Fibroblast of villous mesenchyme (primary cell): Measurements from ENCODE around the gene LRRC27. TPM values are rescaled to one million over a fixed set of nuclear protein-coding genes. Genes with fewer than 3 reads are reported as not detected.
"Not testable (repeated sequence)": the region's sequence is repeated elsewhere in the genome, so short reads cannot be mapped to it uniquely, and the experiment has no call there.

Experiments
- DNase-seq: peaks from one replicate; pipeline ENCODE4 v3.0.0-alpha.2; 2010; ENCODE audit warnings: low read depth
- H3K4me3 ChIP-seq: 2 replicates; pipeline ENCODE4 v1.5.1; 2011; ENCODE audit warnings: low read depth, mild to moderate bottlenecking, low read length
- total RNA-seq: library from RNA; depleted of rRNA; stranded (reverse); fragments of >200 nt; gene quantifications from 2 replicates; pipeline ENCODE4 v1.2.3, GENCODE V29; 2012
- TF ChIP-seq, protein P1 (sequence below): IDR thresholded peaks from 2 replicates; pipeline ENCODE4 v1.5.1; 2012; ENCODE audit warnings: low read depth, mild to moderate bottlenecking, low read length; ENCODE audit not compliant: insufficient read depth

LRRC27 gene
- total RNA-seq, 1 donor = 6.0 TPM

GRCh38 chr10:132383101-132383500 lies 51.1 kb downstream of the LRRC27 start:
- no peak for DNase-seq
- TF ChIP-seq, protein P1, sequence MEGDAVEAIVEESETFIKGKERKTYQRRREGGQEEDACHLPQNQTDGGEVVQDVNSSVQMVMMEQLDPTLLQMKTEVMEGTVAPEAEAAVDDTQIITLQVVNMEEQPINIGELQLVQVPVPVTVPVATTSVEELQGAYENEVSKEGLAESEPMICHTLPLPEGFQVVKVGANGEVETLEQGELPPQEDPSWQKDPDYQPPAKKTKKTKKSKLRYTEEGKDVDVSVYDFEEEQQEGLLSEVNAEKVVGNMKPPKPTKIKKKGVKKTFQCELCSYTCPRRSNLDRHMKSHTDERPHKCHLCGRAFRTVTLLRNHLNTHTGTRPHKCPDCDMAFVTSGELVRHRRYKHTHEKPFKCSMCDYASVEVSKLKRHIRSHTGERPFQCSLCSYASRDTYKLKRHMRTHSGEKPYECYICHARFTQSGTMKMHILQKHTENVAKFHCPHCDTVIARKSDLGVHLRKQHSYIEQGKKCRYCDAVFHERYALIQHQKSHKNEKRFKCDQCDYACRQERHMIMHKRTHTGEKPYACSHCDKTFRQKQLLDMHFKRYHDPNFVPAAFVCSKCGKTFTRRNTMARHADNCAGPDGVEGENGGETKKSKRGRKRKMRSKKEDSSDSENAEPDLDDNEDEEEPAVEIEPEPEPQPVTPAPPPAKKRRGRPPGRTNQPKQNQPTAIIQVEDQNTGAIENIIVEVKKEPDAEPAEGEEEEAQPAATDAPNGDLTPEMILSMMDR = no peak
- H3K4me3 ChIP-seq = no peak overlapping the region

- H3K4me3 ChIP-seq = no peak overlapping the region
- DNase-seq = no peak
- TF ChIP-seq, protein P1 = no peak
These were observed 51.8 kb downstream of the LRRC27 start for GRCh38 chr10:132383751-132384196.

DNA sequence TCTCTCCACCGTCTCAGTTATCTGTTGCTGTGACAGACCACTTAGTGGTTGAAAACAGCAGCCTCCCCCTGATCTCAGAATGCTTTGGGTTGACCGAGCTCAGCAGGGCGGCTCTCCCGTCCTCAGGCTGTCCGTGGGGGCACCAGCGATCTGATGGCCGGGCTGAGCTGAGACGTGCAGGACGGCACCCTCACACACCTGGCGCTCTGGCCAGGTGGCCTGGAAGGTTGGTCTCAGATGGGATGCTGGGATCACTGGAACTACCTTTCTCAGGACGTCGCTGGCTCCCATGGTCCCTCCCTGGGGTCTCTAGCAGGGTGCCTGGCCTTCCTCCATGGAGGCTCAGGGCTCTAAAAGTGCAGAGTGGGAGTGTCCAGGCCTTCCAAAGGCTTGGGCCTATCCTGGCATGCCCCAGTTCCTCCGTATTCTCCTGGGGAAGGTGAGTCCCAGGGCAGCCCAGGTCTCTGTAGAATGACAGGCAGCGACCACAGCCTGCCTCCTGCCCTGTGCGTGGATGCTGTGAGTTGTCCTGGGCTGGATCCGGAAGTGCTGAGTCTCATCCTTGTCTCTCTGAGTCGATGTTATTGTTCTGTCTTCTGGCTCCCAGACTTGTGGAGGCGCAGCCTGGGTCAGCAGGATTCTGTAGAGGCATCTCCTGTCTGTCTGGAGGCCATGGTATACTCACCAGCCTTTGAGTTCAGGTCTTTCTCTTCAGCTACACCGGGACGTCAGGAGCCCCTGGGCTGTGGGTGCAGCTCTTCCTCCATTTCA lies 52.8 kb downstream of the LRRC27 start:
- no peak overlapping the region for H3K4me3 ChIP-seq
- TF ChIP-seq, protein P1 = no peak
- no peak for DNase-seq

DNA sequence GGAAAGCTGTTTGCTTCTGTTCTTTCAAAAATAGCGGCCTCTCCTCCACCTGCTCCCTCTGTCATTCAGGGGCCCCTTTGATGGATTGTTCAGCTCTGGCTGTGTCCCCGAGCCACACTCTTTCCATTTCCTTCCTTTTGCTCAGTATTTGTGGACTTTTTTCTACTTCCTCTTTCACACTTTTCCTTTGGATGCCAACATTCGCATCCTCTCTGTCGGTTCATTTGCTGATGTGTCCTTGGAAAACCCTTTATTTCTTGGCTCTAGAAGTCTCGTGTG lies 53.3 kb downstream of the LRRC27 start:
- no peak for DNase-seq
- no peak overlapping the region for H3K4me3 ChIP-seq
- TF ChIP-seq, protein P1 = no peak

DNA sequence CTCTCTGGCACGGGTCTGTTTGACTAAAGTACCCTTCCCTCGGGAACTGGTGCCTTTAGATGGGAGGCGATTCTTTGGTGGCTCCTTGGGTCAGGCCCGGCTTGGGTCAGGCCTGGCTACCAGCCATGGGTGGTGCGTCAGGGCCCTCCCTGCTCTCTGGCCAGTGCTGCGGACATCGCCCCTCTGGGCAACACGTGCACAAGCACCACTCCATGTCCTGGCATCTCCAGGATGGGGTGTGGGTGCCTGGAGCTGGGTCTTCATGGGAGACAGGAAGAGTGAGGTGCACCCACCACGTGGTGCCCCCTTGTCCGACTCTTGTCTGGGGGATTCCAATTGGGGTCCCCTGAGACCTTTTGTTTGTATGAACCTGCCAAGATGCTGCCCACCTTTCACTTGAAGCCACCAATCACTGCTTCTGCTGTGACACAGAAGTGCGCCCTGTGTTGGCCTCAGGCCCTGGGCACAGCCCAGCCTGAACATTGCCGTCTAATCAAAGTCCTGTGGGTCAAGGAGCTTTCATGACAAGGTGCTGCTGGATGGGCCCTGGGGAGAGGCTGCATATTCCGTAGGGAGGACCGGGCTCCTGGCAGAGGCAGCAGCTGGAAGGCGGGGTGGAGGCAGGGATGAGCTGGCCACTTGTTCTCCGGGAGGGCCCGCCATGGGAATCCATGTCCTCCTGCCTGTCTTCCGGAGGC lies 53.9 kb downstream of the LRRC27 start:
- TF ChIP-seq, protein P1 = no peak
- no peak overlapping the region for H3K4me3 ChIP-seq
- no peak for DNase-seq

GRCh38 chr10:132386419-132386831 lies 54.4 kb downstream of the LRRC27 start:
- TF ChIP-seq, protein P1 = no peak
- no peak overlapping the region for H3K4me3 ChIP-seq
- DNase-seq = no peak

DNA sequence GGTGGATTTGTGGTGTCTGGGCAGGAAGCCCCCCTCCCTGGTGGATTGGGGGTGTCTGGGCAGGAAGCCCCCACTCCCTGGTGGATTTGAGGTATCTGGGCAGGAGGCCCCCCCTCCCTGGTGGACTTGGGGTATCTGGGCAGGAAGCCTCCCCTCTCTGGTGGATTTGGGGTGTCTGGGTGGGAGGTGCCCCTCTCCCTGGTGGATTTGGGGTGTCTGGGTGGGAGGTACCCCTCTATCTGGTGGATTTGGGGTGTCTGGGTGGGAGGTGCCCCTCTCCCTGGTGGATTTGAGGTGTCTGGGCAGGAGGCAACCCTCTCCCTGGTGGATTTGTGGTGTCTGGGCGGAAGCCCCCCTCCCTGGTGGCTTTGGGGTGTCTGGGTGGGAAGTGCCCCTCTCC lies 54.9 kb downstream of the LRRC27 start:
- H3K4me3 ChIP-seq, DNase-seq: not testable (repeated sequence)
